ENCODE data around the gene GLI3.

The GLI3 gene

GRCh38 chr7:42236976-42237810 is at the start of gene GLI3:
TSS of gene GLI3 (minus strand) at chr7:42237209. CDS start at chr7:42223253, 13,956 bp downstream.
- DNase-seq (ENCODE audit: low read depth): no peak

DNA sequence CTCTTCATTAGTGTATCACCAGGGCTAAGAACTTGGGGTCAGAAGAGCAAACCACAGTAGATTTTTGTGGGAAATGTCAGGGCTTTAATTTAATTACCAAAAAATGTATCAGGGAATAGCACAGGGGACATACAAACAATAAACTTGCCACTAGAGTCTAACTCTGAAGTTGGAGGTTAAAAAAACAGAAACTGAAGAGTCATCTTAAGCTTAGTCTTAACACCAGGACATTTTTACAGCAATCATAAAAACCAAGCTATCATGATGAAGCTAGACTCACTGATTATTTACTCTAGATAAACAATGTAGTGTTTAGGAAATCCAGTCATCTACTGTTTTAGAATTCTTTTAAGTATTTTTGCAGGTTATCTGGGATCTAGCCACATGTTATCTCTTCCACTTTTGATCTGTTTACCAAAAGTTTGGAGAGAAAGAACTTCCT is 48.4 kb upstream of the GLI3 start:
- no peak for DNase-seq (ENCODE audit: low read depth)

DNA sequence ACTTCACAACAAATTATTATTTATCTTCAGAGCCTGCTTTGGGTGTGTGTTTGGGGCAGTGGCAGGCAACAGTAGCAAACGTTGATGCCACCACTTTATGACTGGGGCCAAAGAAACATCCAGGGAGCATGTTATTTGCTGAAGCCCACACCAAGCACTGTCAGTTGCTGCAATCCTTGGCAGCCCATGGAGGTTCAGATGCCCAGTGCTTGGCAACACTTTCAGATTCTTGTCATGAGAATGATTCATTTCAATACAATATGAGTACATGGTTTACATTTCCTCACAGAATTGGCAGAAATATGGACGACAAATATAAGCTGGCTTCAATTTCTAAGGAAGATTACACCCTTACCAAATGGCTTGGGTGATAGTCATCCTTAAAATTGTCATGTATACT is 46.5 kb upstream of the GLI3 start:
- DNase-seq (ENCODE audit: low read depth): no peak

GRCh38 chr7:42278344-42278743 is 41.3 kb upstream of the GLI3 start:
- no peak for DNase-seq (ENCODE audit: low read depth)

DNA sequence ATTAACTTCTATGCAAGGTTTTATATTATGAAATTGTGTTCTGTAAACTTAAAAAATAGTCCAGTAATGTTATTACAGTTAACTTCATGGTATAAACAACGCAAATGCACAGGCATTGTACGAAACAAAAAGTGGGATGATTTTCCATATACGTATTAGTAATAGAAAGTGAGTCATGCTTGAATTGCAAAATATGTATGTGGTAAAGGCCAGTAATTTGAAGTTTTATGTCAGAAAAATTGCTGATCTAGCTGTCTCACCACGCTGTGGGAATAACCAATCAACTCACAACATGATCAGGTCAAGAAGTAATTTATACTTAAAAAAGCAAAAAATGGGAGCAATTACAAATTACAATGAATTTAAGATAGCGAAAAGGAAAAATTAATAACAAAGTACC is 37.0 kb upstream of the GLI3 start:
- no peak for DNase-seq (ENCODE audit: low read depth)

DNA sequence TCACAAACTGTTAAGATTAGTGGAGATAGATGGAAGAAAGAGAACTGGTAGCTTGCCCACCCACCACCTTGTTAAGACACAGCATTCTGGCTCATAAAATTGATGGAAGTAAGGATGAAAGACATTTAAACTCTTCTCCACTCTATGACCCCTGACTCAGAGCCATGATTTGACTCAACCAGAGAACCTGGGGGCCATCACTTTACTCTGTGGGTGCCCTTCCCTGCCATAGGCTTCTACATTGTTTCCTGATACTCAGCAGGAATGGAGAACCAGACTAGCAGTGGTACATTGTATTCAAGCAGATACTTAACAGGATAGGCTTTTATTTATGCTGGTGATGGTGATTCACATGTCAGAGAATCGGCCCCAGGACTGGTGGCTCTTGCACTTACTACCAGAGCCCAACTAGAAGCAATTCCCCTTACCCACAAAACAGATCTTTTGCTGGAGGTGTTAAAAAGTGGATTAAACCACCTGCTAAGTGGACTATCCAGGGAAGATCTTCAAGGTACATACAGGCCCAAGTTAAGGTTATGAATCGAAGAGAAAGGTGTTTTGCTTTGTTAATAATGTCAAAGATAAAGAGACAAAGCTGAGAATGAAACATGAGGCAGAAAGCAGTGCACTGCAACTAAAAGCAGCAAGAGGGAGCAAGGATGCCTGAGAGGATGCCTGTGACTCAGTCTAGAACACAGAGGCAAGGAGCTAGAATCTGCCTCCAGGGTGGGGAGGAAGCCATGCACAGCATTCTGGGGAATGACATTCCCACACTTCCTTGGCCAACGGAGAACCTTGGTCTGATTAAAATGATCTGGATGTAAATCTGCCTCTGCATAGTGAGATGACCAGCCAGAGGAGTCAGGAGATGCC is 36.0 kb upstream of the GLI3 start:
- DNase-seq (ENCODE audit: low read depth): no peak

GRCh38 chr7:42269161-42269560 is 32.2 kb upstream of the GLI3 start:
- no peak for DNase-seq (ENCODE audit: low read depth)

GRCh38 chr7:42264702-42265101 is 27.7 kb upstream of the GLI3 start:
- DNase-seq (ENCODE audit: low read depth): no peak

GRCh38 chr7:42263971-42264370 is 27.0 kb upstream of the GLI3 start:
- DNase-seq (ENCODE audit: low read depth): no peak

GRCh38 chr7:42262964-42263363 is 26.0 kb upstream of the GLI3 start:
- DNase-seq (ENCODE audit: low read depth): no peak

DNA sequence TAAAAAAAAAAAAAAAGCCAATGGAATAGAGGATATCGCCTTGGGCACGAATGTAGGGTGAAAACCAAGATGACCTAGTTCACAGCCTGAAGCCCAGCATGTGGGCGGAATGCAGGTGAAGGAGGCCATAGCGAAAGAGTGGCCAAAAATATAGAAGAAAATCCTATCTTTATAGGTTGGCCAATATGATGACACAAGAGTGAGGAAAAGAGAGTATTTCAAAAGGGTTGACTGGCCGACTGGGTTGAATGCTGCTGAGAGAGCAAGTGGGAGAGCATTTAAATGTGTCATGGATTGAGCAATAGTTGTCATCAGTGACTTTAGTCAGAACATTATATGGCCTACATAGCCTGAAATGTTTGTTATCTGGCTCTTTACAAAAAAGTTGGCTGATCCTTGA is 17.2 kb upstream of the GLI3 start:
- DNase-seq (ENCODE audit: low read depth): no peak

DNA sequence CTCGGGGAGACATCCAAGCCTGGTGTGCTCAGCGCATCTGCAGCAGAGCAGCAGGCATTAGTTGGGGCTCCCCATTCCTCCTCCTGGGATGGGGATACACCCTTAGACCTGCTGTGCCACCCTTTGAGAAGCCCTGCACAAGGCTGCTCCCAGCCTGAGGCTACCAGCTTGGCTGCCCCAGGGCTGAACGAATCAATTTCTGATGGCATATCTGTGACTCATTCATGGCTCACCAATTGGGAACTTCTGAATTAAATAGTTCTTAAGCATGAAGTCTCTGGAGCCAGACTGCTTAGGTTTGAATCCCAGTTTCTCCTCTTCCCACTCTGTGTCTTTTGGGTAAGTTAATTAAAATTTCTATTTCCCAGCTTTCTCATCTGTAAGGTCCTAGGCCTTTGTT is 16.3 kb upstream of the GLI3 start:
- no peak for DNase-seq (ENCODE audit: low read depth)

- DNase-seq (ENCODE audit: low read depth): no peak
Measured at GRCh38 chr7:42250411-42250810, 13.4 kb upstream of the GLI3 start.

DNA sequence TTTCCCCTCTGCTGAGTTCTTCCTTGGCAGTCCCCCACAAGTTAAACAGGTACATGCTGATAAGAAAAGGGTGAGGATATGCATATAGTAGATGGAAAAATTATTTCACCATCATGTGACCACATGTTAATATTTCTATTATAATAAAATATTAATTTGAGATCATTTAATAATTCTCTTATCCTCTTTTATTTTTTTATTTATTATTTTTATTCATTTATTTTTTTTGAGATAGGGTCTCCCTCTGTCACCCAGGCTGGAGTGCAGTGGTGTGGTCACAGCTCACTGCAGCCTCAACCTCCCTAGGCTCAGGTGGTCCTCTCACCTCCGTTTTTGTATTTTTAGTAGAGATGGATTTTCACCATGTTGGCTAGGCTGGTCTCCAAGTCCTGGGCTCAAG is 11.6 kb upstream of the GLI3 start:
- DNase-seq (ENCODE audit: low read depth): no peak

GRCh38 chr7:42247301-42247700 is 10.3 kb upstream of the GLI3 start:
- DNase-seq (ENCODE audit: low read depth): no peak

- DNase-seq (ENCODE audit: low read depth): no peak
Measured at GRCh38 chr7:42244828-42245227, 7.8 kb upstream of the GLI3 start.

DNA sequence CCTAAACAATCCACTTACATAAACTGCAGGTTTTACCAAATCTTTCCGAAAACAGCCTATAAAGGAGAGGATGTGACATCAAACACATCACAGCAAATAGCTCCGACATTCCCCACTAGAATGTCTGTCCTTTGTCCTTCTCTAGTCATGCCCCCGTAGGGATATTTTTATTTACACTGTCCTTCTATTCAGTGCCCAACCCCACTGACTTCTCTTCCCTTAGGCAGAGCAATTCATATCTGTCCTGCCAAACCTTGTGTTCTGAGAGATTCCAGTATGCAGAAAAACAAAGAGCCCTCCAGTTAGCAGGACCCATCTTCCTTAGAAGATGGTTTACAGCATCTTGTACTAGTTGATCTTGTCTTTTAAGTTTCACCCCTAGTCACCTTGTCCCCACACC is 5.4 kb upstream of the GLI3 start:
- no peak for DNase-seq (ENCODE audit: low read depth)

- no peak for DNase-seq (ENCODE audit: low read depth)
Measured at GRCh38 chr7:42241424-42241823, 4.4 kb upstream of the GLI3 start.

DNA sequence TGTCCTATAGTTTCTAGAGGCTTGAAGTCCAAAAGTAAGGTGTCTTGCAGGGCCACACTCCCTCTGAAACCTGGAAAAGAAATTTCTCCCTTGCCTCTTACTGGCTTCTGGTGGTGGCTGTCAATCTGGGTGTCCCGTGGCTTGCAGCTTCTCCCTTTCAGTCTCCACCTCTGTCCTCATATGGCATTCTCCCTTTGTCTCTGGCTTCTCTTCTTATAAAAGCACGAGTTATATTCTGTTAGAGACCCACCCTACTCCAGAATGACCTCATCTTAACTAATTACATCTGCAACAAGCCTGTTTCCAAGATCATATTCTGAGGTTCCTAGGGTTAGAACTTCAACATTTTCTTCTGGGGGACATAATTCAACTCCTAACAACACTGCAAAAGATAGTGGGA is 3.4 kb upstream of the GLI3 start:
- DNase-seq (ENCODE audit: low read depth): no peak

DNA sequence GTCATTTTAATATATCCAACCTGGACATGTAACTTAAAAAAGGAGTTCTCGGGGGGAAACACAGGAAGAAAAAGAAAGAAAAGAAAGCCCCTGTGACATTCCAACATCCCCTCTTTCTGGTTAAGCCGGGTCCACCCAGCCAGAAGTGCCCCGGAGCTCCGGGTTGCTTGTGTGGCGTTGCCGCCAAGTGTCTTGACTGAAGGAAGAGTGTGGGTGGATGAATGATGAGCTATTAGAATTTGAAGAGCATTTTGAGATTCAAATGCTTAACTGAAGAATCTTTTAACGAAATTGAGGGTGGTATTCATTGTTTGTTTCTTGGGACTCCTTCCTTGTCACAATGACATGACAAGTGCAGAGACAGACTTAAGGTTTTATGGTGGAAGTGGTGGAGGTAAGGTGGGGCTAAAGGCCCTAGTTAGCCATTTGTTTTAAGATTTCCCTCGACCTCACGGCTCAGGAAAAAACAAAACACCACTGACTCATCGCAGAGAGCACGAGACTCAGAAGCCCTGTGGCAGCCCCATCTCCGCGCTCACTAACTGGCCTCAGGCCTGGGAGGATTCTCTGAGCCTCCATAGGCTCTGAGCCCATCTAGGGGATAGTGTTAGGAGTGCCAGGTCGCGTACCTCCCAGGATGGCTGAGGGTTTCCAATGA is 1.8 kb upstream of the GLI3 start:
- no peak for DNase-seq (ENCODE audit: low read depth)

- no peak for DNase-seq (ENCODE audit: low read depth)
Measured at GRCh38 chr7:42237811-42238541, 967 bp upstream of the GLI3 start.

All from stimulated activated CD8-positive, alpha-beta memory T cell treated with anti-CD3 and anti-CD28 coated beads, Interleukin-15, amount 100 ng/mL, for 24 hours (primary cell).